ENCODE results near the gene SLC15A4.

DNA sequence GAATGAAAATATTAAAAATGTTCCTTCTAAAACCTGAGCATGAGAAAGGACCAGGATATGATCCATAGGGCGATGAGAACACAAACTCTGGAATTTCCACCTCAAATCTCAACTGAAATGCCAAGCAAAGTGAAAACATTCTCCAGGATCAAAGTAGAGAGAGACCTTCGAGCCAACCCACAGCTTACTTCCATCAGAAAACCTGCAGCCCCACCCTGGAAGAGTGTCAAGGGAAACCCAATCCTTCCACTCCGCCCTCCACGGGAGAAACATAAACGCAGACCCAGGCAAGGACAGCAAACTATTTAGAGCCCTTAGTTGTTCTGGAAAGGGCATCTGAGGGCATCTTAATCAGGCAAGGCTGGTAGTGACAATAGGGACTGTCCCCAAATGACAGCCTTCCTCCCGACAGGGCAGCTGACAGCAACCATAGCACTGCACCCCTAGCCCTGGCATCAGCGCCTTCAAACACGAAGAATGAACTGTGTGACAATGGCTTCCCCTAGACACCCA lies 21.8 kb downstream of the SLC15A4 start:
- TF ChIP-seq, protein P1, sequence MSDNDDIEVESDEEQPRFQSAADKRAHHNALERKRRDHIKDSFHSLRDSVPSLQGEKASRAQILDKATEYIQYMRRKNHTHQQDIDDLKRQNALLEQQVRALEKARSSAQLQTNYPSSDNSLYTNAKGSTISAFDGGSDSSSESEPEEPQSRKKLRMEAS (IDR thresholded peaks at IDR 0.05): no peak
- TF ChIP-seq, protein P2, sequence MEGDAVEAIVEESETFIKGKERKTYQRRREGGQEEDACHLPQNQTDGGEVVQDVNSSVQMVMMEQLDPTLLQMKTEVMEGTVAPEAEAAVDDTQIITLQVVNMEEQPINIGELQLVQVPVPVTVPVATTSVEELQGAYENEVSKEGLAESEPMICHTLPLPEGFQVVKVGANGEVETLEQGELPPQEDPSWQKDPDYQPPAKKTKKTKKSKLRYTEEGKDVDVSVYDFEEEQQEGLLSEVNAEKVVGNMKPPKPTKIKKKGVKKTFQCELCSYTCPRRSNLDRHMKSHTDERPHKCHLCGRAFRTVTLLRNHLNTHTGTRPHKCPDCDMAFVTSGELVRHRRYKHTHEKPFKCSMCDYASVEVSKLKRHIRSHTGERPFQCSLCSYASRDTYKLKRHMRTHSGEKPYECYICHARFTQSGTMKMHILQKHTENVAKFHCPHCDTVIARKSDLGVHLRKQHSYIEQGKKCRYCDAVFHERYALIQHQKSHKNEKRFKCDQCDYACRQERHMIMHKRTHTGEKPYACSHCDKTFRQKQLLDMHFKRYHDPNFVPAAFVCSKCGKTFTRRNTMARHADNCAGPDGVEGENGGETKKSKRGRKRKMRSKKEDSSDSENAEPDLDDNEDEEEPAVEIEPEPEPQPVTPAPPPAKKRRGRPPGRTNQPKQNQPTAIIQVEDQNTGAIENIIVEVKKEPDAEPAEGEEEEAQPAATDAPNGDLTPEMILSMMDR (IDR thresholded peaks at IDR 0.05; ENCODE audit: low read depth, low read length, missing input control): no peak
- TF ChIP-seq JUND (IDR thresholded peaks at IDR 0.05) (no peak), YY1 (IDR thresholded peaks at IDR 0.05) (no peak)

All from liver (tissue), 3 donors.